IPS DF 4.7 (cell line): Measurements from ENCODE around the gene SRSF11.
"Not testable (repeated sequence)": the region's sequence is repeated elsewhere in the genome, so short reads cannot be mapped to it uniquely, and the experiment has no call there.

ENCODE experiments used
- DNase-seq: peaks from one replicate; pipeline ENCODE4 v3.0.0-alpha.2; 2013; ENCODE audit warnings: low spot score; ENCODE audit errors: extremely low read depth

SRSF11 gene

GRCh38 chr1:70221238-70222121 lies at the start of gene SRSF11:
Gene SRSF11 (plus strand): TSS chr1:70221380. CDS start chr1:70221637, 257 bp downstream.
- DNase-seq = peak; percentile 69

- no peak for DNase-seq
Observed at GRCh38 chr1:70171512-70171911, 49.7 kb upstream of the SRSF11 start.

GRCh38 chr1:70185181-70185580 lies 36.0 kb upstream of the SRSF11 start:
- DNase-seq = not testable (repeated sequence)

- no peak for DNase-seq
Observed at GRCh38 chr1:70188522-70188921, 32.7 kb upstream of the SRSF11 start.

- DNase-seq = no peak
Observed at GRCh38 chr1:70190180-70190579, 31.0 kb upstream of the SRSF11 start.

- DNase-seq = not testable (repeated sequence)
Observed at GRCh38 chr1:70192446-70192845, 28.7 kb upstream of the SRSF11 start.

- no peak for DNase-seq
Observed at GRCh38 chr1:70194601-70195000, 26.6 kb upstream of the SRSF11 start.

GRCh38 chr1:70195342-70195741 lies 25.8 kb upstream of the SRSF11 start:
- no peak for DNase-seq

- DNase-seq = no peak
Observed at GRCh38 chr1:70196333-70196732, 24.8 kb upstream of the SRSF11 start.

- no peak for DNase-seq
Observed at GRCh38 chr1:70200065-70200464, 21.1 kb upstream of the SRSF11 start.

- no peak for DNase-seq
Observed at GRCh38 chr1:70202173-70202758, 18.9 kb upstream of the SRSF11 start.

GRCh38 chr1:70204139-70204538 lies 17.0 kb upstream of the SRSF11 start:
- no peak for DNase-seq

- DNase-seq = no peak
Observed at GRCh38 chr1:70204600-70204999, 16.6 kb upstream of the SRSF11 start.

- DNase-seq = no peak
Observed at GRCh38 chr1:70205071-70205433, 16.1 kb upstream of the SRSF11 start.

GRCh38 chr1:70205434-70206118 lies 15.6 kb upstream of the SRSF11 start, which contains the start of gene LRRC40:
Gene LRRC40 (minus strand): TSS chr1:70205579. CDS start chr1:70205540, 39 bp downstream.
- DNase-seq = peak; percentile 74

- DNase-seq = not testable (repeated sequence)
Observed at GRCh38 chr1:70206833-70207232, 14.3 kb upstream of the SRSF11 start.

GRCh38 chr1:70207492-70207891 lies 13.7 kb upstream of the SRSF11 start:
- DNase-seq = no peak

- DNase-seq = no peak
Observed at GRCh38 chr1:70208292-70208691, 12.9 kb upstream of the SRSF11 start.

- no peak for DNase-seq
Observed at GRCh38 chr1:70210820-70211219, 10.4 kb upstream of the SRSF11 start.

GRCh38 chr1:70211541-70211940 lies 9.6 kb upstream of the SRSF11 start:
- DNase-seq = no peak

- no peak for DNase-seq
Observed at GRCh38 chr1:70220015-70220414, 1.2 kb upstream of the SRSF11 start.
